Measurements from ENCODE around the gene TMEM151B.

GRCh38 chr6:44284867-44285266 lies 14.6 kb downstream of the TMEM151B start:
- TF ChIP-seq CTCF (IDR thresholded peaks at IDR 0.05) (no peak), POLR2A (IDR thresholded peaks at IDR 0.05) (no peak)
